Testis (tissue), 3 donors: ENCODE results near the gene FOXL2NB. TPM values are rescaled to one million over a fixed set of nuclear protein-coding genes. Genes with fewer than 3 reads are reported as not detected.
A peak's percentile ranks its signal among the peaks of the same experiment; 100 is the strongest.

Experiments used
- DNase-seq: peaks from one replicate; pipeline ENCODE4 v3.0.0-alpha.2; 2019
- H3K27ac ChIP-seq, 2 donors: fragments of 200-600 bp; sonication (generic); one replicate each; pipeline ENCODE4 v1.5.1; 2019
- H3K27me3 ChIP-seq: fragments of 200-600 bp; sonication (generic); one replicate; pipeline ENCODE4 v1.5.1; 2019
- H3K36me3 ChIP-seq: fragments of 200-600 bp; sonication (generic); one replicate; pipeline ENCODE4 v1.5.1; 2017; ENCODE audit warnings: low read depth; ENCODE audit errors: missing control alignments
- H3K4me1 ChIP-seq: fragments of 200-600 bp; sonication (generic); one replicate; pipeline ENCODE4 v1.5.1; 2019
- H3K4me3 ChIP-seq, 2 donors: fragments of 200-600 bp; sonication (generic); one replicate each; pipeline ENCODE4 v1.5.1; 2017 to 2019
- H3K9me3 ChIP-seq: fragments of 200-600 bp; sonication (generic); one replicate; pipeline ENCODE4 v1.5.1; 2017
- CTCF ChIP-seq, 3 experiments: fragments of 450-650 bp in 2 of 3; fragments of 200-600 bp in 1 of 3; sonication (generic) in 1 of 3; IDR thresholded peaks; one replicate each; pipeline ENCODE4 v1.5.1; 2016 to 2019; ENCODE audit warnings: antibody characterized with exemption in 3 of 3, mild to moderate bottlenecking in 2 of 3, moderate library complexity in 1 of 3
- POLR2A ChIP-seq: fragments of 450-650 bp; IDR thresholded peaks from one replicate; pipeline ENCODE4 v1.6.1; 2017; ENCODE audit warnings: antibody characterized with exemption, mild to moderate bottlenecking, moderate library complexity
- WGBS, 2 donors: methylation state at CpG; one replicate each; pipeline ENCODE4 v1.1.5; 2018; 5-methylcytosine and 5-hydroxymethylcytosine counted together
- intact Hi-C: fragments of 100-400 bp; cut with DNase I; formaldehyde crosslinking; loops from one replicate; pipeline ENCODE4 v1.15.1; 2023; ENCODE audit warnings: low total_unique reads
- polyA plus RNA-seq: library from polyadenylated mRNA; stranded (reverse); fragments of 350-450 nt; fragmentation: Illumina TruSeq; extraction: RNeasy Lipid Tissue Mini Kit (QIAGEN cat#74804); gene quantifications from one replicate; pipeline ENCODE4 v1.2.3, GENCODE V29; 2014; ENCODE audit warnings: low read depth, low replicate concordance; ENCODE audit not compliant: insufficient read depth
- total RNA-seq, 2 donors: library from RNA; depleted of rRNA; stranded (reverse); fragments of >200 nt; gene quantifications; one replicate each; pipeline ENCODE4 v1.2.3, GENCODE V29; 2016

FOXL2NB gene
- total and polyA plus RNA-seq, 3 donors from 2014 or later, result 2.3 to 2.8 (median 2.7) TPM

DNA sequence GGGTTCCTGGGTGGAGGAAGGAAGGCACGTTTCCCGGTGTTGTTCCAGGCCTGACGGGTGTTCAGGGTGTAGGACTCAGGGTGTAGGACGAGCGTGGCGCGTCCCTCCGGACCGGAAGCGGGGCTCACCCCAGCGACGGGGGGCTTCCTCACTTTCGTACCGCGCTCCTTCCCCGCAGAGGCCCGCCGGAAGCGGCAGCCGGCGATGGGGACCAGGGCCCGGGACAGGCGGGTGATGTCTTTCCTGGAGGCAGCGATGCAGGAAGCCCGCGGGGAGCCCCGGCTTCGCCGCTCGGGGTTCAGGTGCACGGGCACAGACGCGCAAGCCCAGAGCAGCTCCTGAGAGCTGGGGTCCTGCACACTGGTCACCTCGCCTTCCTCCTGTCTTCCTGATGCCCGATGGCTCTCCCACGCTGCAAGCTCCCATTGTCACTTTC is 13.4 kb downstream of the FOXL2NB start:
- intact Hi-C loops, result no loop called here
- peak overlapping the region; percentile 29 to 32 for H3K4me3 ChIP-seq
- 3 to 6% methylated on average over 9 to 36 of the region's 36 CpGs for WGBS, 2 donors
- no peaks in the 10 kb centered on the region for H3K4me1 ChIP-seq
- TF ChIP-seq POLR2A (no peak), CTCF (IDR thresholded peaks at IDR 0.05) (no peak)
- no peaks in the 10 kb centered on the region for H3K27me3 ChIP-seq
- no peak for DNase-seq
- no peaks in the 10 kb centered on the region for H3K36me3 ChIP-seq
- no peaks in the 10 kb centered on the region for H3K9me3 ChIP-seq
- no peak overlapping the region for H3K27ac ChIP-seq

GRCh38 chr3:138962854-138963560 is 16.0 kb downstream of the FOXL2NB start:
- intact Hi-C loops, result no loop called here
- Histone ChIP-seq H3K4me1 (no peaks in the 10 kb centered on the region), H3K27ac (no peak overlapping the region), H3K4me3 (no peak overlapping the region), H3K9me3 (no peaks in the 10 kb centered on the region), H3K36me3 (no peaks in the 10 kb centered on the region), H3K27me3 (no peaks in the 10 kb centered on the region)
- no peak for DNase-seq
- WGBS, 2 donors, result 59 to 78% methylated on average over 6 to 8 of the region's 8 CpGs
- TF ChIP-seq POLR2A, result no peak
- no peak for TF ChIP-seq CTCF (IDR thresholded peaks at IDR 0.05)

DNA sequence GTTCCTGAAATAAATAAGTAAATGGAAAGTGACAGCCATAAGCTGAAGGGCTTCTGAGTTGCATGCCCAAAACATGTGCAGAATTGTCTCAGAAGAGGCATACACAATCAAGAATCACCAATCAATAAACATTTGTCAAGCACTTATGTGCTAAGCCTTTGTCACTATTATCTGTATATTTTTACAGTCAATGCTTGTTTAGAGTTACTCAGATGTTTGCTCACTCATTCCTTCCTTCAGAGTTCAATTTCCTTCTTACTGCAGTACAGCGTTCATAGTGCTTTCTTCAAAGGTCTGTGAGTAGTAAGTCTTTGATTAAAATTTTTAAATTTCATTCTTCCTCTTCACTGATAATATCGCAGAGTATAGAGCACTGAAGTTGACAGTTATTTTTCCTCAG is 17.2 kb downstream of the FOXL2NB start:
- no peaks in the 10 kb centered on the region for H3K27me3 ChIP-seq
- H3K36me3 ChIP-seq, result no peaks in the 10 kb centered on the region
- H3K4me1 ChIP-seq, result no peaks in the 10 kb centered on the region
- WGBS, 2 donors, result 90 to 94% methylated on average over 2 of the region's 2 CpGs
- no peak overlapping the region for H3K4me3 ChIP-seq
- DNase-seq, result no peak
- H3K27ac ChIP-seq, result no peak overlapping the region
- TF ChIP-seq POLR2A, result no peak
- no peak for TF ChIP-seq CTCF (IDR thresholded peaks at IDR 0.05)
- intact Hi-C loops, result no loop called here
- H3K9me3 ChIP-seq, result no peaks in the 10 kb centered on the region

GRCh38 chr3:138964923-138965322 is 17.9 kb downstream of the FOXL2NB start:
- no peaks in the 10 kb centered on the region for H3K36me3 ChIP-seq
- H3K27ac ChIP-seq, result no peak overlapping the region
- DNase-seq, result no peak
- no peak overlapping the region for H3K4me3 ChIP-seq
- H3K9me3 ChIP-seq, result no peaks in the 10 kb centered on the region
- intact Hi-C loops, result no loop called here
- no peaks in the 10 kb centered on the region for H3K27me3 ChIP-seq
- H3K4me1 ChIP-seq, result no peaks in the 10 kb centered on the region
- TF ChIP-seq CTCF (IDR thresholded peaks at IDR 0.05) (no peak), POLR2A (no peak)

DNA sequence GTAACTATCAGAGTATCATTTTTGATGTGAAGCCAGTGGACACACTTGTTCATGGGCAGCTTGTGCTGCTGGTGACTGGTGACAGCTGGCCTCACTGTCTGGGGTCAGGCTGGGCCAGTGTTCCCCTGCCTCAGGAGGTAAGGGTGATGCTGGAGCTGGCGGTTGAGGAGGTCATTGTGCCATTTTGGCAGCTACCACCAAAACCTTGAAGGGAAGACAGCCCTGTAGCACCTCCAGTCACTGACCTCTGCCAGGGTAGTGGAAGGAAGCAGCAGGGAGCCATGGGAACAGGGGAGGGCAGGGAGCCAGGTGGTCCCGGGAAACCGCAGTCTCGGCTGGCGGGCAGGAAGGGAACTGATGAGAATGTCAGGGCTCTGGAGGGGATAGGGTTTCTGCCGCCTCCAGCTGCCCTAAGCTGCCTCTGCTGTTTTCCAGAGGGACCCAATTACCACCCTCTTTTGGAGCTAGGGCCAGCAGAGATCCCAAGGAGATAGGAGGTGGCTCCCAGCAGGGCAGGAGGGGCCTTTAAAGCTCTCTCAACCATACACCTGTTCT is 24.8 kb downstream of the FOXL2NB start:
- intact Hi-C loops, result no loop called here
- no peaks in the 10 kb centered on the region for H3K9me3 ChIP-seq
- WGBS, 2 donors, result 68 to 79% methylated on average over 5 to 6 of the region's 6 CpGs

More for the DNA sequence above, 24.8 kb downstream of the FOXL2NB start:
- TF ChIP-seq POLR2A, result no peak
- no peak for TF ChIP-seq CTCF (IDR thresholded peaks at IDR 0.05)
- Histone ChIP-seq H3K4me3 (no peak overlapping the region), H3K27me3 (no peaks in the 10 kb centered on the region), H3K36me3 (no peaks in the 10 kb centered on the region), H3K27ac (no peak overlapping the region), H3K4me1 (no peaks in the 10 kb centered on the region)
- DNase-seq, result no peak
